GM12878 (cell line): ENCODE results near the gene PAPLN. TPM values are rescaled to one million over a fixed set of nuclear protein-coding genes. Genes with fewer than 3 reads are reported as not detected.

Source experiments
- ATAC-seq: fragments of 200-7000 bp; cut with Tn5 transposase; 3 replicates; pipeline ENCODE4 v1.9.1; 2020; ENCODE audit warnings: mild to moderate bottlenecking, moderate library complexity
- BruUV-seq: library from RNA; stranded (reverse); fragments of 400-500 nt; replicated peaks from 2 replicates; lab custom pipeline; 2021; lab: Mats Ljungman, UMichigan
- CTCF ChIA-PET: fragments of 300-600 bp; sonication (Branson Sonifier 250); formaldehyde crosslinking; extraction: SDS; loops from one replicate; lab custom pipeline; 2021; ENCODE audit warnings: inconsistent platforms; lab: Yijun Ruan, JAX
- POLR2A ChIA-PET: fragments of 350-600 bp; formaldehyde crosslinking; extraction: SDS; loops from one replicate; lab custom pipeline; 2021; ENCODE audit warnings: inconsistent platforms; lab: Charles Lee
- RAD21 ChIA-PET: fragments of 300-600 bp; sonication (Branson Sonifier 250); formaldehyde crosslinking; loops from one replicate; lab custom pipeline; 2023; ENCODE audit warnings: antibody characterized with exemption; ENCODE audit not compliant: unreplicated experiment; lab: Charles Lee
- SMC1A ChIA-PET: fragments of 300-600 bp; sonication (Branson Sonifier 250); formaldehyde crosslinking; loops from one replicate; lab custom pipeline; 2023; ENCODE audit not compliant: unreplicated experiment, uncharacterized antibody; lab: Charles Lee
- DNase-seq: peaks from one replicate; pipeline ENCODE4 v3.0.0-alpha.2; 2011; ENCODE audit warnings: low read depth, low spot score
- FAIRE-seq: peaks from 3 replicates; lab custom pipeline; 2011; peaks lifted over from hg19 to GRCh38; lab: Jason Lieb, UNC
- H2AFZ ChIP-seq: 2 replicates; pipeline ENCODE4 v1.6.0; 2011; ENCODE audit warnings: low read depth, low read length, control low read depth; ENCODE audit not compliant: control insufficient read depth
- H3K27ac ChIP-seq: 2 replicates; pipeline ENCODE4 v1.5.1; 2011; ENCODE audit warnings: control low read depth; ENCODE audit not compliant: control insufficient read depth, insufficient read depth
- H3K27me3 ChIP-seq, 2 experiments: replicated peaks in 1 of 2; 2 replicates each; pipeline versions ENCODE4 v1.6.0 to v1.6.1; 2011; ENCODE audit warnings: low read length in 1 of 2; ENCODE audit not compliant: control insufficient read depth in 2 of 2, insufficient read depth in 2 of 2
- H3K36me3 ChIP-seq, 2 experiments: 2 replicates each; pipeline ENCODE4 v1.5.1; 2011; ENCODE audit warnings: low read length in 1 of 2; ENCODE audit not compliant: control insufficient read depth in 2 of 2, insufficient read depth in 2 of 2
- H3K4me1 ChIP-seq: 2 replicates; pipeline ENCODE4 v1.6.1; 2011; ENCODE audit warnings: mild to moderate bottlenecking, low read length, moderate library complexity, mixed read lengths; ENCODE audit not compliant: control insufficient read depth, insufficient read depth
- H3K4me2 ChIP-seq: 2 replicates; pipeline ENCODE4 v1.6.0; 2011; ENCODE audit warnings: control low read depth; ENCODE audit not compliant: control insufficient read depth, insufficient read depth
- H3K4me3 ChIP-seq: fragments of 200-600 bp; sonication (generic); 2 replicates; pipeline ENCODE4 v1.5.1; 2016
- H3K79me2 ChIP-seq: 2 replicates; pipeline ENCODE4 v1.6.0; 2011; ENCODE audit warnings: low read length; ENCODE audit not compliant: control insufficient read depth, insufficient read depth
- H3K9ac ChIP-seq: 2 replicates; pipeline ENCODE4 v1.8.0; 2011; ENCODE audit warnings: low read length, control low read depth, mixed read lengths; ENCODE audit not compliant: control insufficient read depth, insufficient read depth
- H3K9me3 ChIP-seq: replicated peaks from 3 replicates; pipeline ENCODE4 v1.5.1; 2011; ENCODE audit warnings: mild to moderate bottlenecking, low read length; ENCODE audit not compliant: control insufficient read depth, insufficient read depth
- H4K20me1 ChIP-seq: 2 replicates; pipeline ENCODE4 v1.6.0; 2011; ENCODE audit not compliant: control insufficient read depth, insufficient read depth
- CBFB ChIP-seq: IDR thresholded peaks from 2 replicates; pipeline ENCODE4 v1.6.1; 2016; ENCODE audit warnings: antibody characterized with exemption, low read depth
- KAT2A ChIP-seq: conservative IDR thresholded peaks from 2 replicates; pipeline ENCODE4 v1.6.1; 2011; ENCODE audit warnings: low read depth, low read length; ENCODE audit not compliant: control insufficient read depth
- MXI1 ChIP-seq: fragments of 150-350 bp; IDR thresholded peaks from 2 replicates; pipeline ENCODE4 v1.6.1; 2011; ENCODE audit warnings: low read depth, mild to moderate bottlenecking, inconsistent platforms, low read length, improper control_type of control experiment
- RBBP5 ChIP-seq: fragments of 200-600 bp; sonication (generic); conservative IDR thresholded peaks from 2 replicates; pipeline ENCODE4 v1.6.1; 2016
- SMAD5 ChIP-seq: IDR thresholded peaks from 2 replicates; pipeline ENCODE4 v1.6.1; 2016; ENCODE audit warnings: antibody characterized with exemption, low read depth
- TBL1XR1 ChIP-seq: IDR thresholded peaks from 2 replicates; pipeline ENCODE4 v1.6.1; 2012; ENCODE audit warnings: low read depth, low read length, improper control_type of control experiment
- WGBS: methylation state at CpG from one replicate; pipeline ENCODE4 v1.1.6; 2016; ENCODE audit warnings: low lambda C conversion rate; ENCODE audit not compliant: insufficient replicate concordance, insufficient coverage; ENCODE audit errors: missing lambda C conversion rate; 5-methylcytosine and 5-hydroxymethylcytosine counted together
- in situ Hi-C: fragments of 300-500 bp; cut with MboI; formaldehyde crosslinking; loops from 9 replicates; pipeline ENCODE4 v1.14.3; 2018; ENCODE audit warnings: mixed read lengths
- intact Hi-C: fragments of 100-400 bp; cut with micrococcal nuclease; formaldehyde crosslinking; loops from one replicate; pipeline ENCODE4 v1.14.2; 2022; ENCODE audit not compliant: unreplicated experiment
- polyA plus RNA-seq, 11 experiments: library from polyadenylated mRNA; depleted of rRNA in 4 of 11; unstranded in 6 of 11; stranded (reverse) in 5 of 11; fragments of >200 nt; fragmentation: Nextera tagmentation in 4 of 11; fragmentation: Illumina TruSeq in 1 of 11; extraction: Ambion mirVana in 4 of 11; extraction: Trizol in 1 of 11; gene quantifications; 1 replicate in 1 of 11; 2 replicates in 10 of 11; pipeline versions ENCODE4 v1.2.1 to v1.2.3, GENCODE V29; 2011 to 2016; ENCODE audit warnings: inconsistent platforms in 2 of 11, missing spikeins in 2 of 11, low read depth in 1 of 11
- total RNA-seq, 4 experiments: library from RNA; depleted of rRNA in 3 of 4; stranded (reverse); fragments of >200 nt in 3 of 4; fragmentation: Illumina TruSeq in 1 of 4; extraction: Trizol in 1 of 4; gene quantifications; 2 replicates each; pipeline versions ENCODE4 v1.2.1 to v1.2.3, GENCODE V29; 2013 to 2021
- TF ChIP-seq, protein P1 (sequence below): fragments of 450-650 bp; formaldehyde crosslinking; IDR thresholded peaks from 2 replicates; pipeline ENCODE4 v1.5.0; 2022; ENCODE audit warnings: mild to moderate bottlenecking, missing genetic modification characterization
- TF ChIP-seq, protein P2 (sequence below): IDR thresholded peaks from 2 replicates; pipeline ENCODE4 v1.6.1; 2012; ENCODE audit warnings: low read length, inconsistent platforms

PAPLN gene
- total and polyA plus RNA-seq, 10 of the 15 experiments (the other 5 are each of a cell fraction or from before 2014, with no cell fraction given) = 1.8 to 19.8 (median 7.4) TPM

DNA sequence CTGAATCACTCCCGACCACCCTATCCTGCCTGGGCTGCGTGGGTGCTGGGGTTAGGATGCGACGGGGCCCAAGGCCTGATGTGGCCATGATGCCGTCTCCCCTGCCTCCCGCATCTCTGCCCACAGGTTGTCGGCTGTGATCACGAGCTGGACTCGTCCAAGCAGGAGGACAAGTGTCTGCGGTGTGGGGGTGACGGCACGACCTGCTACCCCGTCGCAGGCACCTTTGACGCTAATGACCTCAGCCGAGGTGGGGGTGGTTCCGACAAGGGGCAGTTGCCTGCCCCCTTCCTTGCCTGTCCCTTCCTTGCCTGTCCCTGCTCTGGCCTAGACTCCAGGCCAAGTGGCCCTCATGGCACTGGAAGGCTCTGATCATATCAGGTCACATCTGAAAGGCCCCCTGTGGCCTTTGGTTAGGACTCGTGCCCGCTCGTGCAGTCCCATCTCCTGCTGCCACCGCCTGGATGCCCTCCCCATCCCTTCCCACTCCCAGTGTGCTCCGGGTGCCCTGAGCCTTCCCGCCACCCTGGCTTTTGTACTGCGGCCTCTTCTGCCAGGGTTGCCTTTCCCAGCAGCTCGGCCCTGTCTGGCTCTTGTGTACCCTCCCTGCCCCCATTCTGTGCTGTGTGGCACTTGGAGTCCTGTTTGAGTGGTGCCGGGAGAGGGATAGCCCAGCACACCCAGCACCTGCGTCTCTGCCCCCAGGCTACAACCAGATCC is 13.6 kb downstream of the PAPLN start (continued):
- TF ChIP-seq, protein P1, sequence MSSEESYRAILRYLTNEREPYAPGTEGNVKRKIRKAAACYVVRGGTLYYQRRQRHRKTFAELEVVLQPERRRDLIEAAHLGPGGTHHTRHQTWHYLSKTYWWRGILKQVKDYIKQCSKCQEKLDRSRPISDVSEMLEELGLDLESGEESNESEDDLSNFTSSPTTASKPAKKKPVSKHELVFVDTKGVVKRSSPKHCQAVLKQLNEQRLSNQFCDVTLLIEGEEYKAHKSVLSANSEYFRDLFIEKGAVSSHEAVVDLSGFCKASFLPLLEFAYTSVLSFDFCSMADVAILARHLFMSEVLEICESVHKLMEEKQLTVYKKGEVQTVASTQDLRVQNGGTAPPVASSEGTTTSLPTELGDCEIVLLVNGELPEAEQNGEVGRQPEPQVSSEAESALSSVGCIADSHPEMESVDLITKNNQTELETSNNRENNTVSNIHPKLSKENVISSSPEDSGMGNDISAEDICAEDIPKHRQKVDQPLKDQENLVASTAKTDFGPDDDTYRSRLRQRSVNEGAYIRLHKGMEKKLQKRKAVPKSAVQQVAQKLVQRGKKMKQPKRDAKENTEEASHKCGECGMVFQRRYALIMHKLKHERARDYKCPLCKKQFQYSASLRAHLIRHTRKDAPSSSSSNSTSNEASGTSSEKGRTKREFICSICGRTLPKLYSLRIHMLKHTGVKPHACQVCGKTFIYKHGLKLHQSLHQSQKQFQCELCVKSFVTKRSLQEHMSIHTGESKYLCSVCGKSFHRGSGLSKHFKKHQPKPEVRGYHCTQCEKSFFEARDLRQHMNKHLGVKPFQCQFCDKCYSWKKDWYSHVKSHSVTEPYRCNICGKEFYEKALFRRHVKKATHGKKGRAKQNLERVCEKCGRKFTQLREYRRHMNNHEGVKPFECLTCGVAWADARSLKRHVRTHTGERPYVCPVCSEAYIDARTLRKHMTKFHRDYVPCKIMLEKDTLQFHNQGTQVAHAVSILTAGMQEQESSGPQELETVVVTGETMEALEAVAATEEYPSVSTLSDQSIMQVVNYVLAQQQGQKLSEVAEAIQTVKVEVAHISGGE (CRISPR knock-in tag) = no peak

DNA sequence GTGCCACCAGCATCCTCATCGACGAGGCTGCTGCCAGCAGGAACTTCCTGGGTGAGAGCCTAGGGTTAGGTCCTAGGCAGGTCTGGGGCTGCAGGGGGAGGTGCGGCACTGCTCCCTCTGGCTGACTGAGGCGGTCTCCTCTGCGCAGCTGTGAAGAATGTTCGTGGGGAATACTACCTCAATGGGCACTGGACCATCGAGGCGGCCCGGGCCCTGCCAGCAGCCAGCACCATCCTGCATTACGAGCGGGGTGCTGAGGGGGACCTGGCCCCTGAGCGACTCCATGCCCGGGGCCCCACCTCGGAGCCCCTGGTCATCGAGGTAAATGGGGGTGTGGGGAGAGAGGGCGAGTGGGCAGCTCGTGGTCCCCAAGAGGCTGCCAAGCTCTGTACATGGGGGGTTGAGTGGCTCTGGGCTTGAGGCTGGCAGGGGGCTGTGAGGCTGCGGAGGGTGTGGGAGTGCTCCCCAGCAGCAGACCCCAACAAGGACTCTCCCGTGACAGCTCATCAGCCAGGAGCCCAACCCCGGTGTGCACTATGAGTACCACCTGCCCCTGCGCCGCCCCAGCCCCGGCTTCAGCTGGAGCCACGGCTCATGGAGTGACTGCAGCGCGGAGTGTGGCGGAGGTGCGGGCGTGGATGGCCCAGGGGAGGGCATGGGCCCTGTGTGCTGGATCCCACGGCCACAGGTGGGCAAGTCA is 14.4 kb downstream of the PAPLN start:
- no peaks in the 10 kb centered on the region for H3K9me3 ChIP-seq
- FAIRE-seq = no peak
- in situ Hi-C loops (no loop called here), intact Hi-C loops (no loop called here)
- peaks cover 4% of the 10 kb centered on the region; the same call in 1 of the 2 replicates for H3K79me2 ChIP-seq
- H3K36me3 ChIP-seq = no peaks in the 10 kb centered on the region; a peak in 1 of 4 replicates
- no TSS peak for BruUV-seq
- H3K4me3 ChIP-seq = no peak overlapping the region
- peaks cover 25% of the 10 kb centered on the region for H3K4me1 ChIP-seq
- H3K27ac ChIP-seq = no peak overlapping the region
- DNase-seq = no peak
- ChIA-PET CTCF (no interaction called here), SMC1A (no interaction called here), POLR2A (no interaction called here), RAD21 (no interaction called here)
- H3K27me3 ChIP-seq = no peaks in the 10 kb centered on the region
- 93% methylated on average over 29 of the region's 30 CpGs for WGBS
- no peak overlapping the region for H3K9ac ChIP-seq
- no peak overlapping the region for H3K4me2 ChIP-seq
- no peak overlapping the region for H2AFZ ChIP-seq
- no peaks in the 10 kb centered on the region for H4K20me1 ChIP-seq
- ATAC-seq = no peak
- TF ChIP-seq TBL1XR1 (no peak), KAT2A (no peak), MXI1 (no peak), SMAD5 (no peak), RBBP5 (no peak), CBFB (no peak)
- TF ChIP-seq, protein P1 (CRISPR knock-in tag) = no peak
- TF ChIP-seq, protein P2, sequence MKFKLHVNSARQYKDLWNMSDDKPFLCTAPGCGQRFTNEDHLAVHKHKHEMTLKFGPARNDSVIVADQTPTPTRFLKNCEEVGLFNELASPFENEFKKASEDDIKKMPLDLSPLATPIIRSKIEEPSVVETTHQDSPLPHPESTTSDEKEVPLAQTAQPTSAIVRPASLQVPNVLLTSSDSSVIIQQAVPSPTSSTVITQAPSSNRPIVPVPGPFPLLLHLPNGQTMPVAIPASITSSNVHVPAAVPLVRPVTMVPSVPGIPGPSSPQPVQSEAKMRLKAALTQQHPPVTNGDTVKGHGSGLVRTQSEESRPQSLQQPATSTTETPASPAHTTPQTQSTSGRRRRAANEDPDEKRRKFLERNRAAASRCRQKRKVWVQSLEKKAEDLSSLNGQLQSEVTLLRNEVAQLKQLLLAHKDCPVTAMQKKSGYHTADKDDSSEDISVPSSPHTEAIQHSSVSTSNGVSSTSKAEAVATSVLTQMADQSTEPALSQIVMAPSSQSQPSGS = no peak
